Neuronal stem cell (in vitro differentiated cells): ENCODE results near the gene GAS2L2.

ENCODE experiments used
- DNase-seq: peaks from one replicate; pipeline ENCODE4 v3.0.0-alpha.2; 2013; ENCODE audit warnings: low spot score
- H2AFZ ChIP-seq: one replicate; pipeline ENCODE4 v1.6.1; 2013; ENCODE audit warnings: mild to moderate bottlenecking, low read length, inconsistent platforms
- H2AK5ac ChIP-seq: 2 replicates; pipeline ENCODE4 v1.6.1; 2013; ENCODE audit warnings: low read depth, mild to moderate bottlenecking, inconsistent platforms, low read length, moderate library complexity, mixed read lengths
- H2BK120ac ChIP-seq: 2 replicates; pipeline ENCODE4 v1.6.1; 2013; ENCODE audit warnings: low read depth, mild to moderate bottlenecking, inconsistent platforms, low read length, moderate library complexity, mixed read lengths
- H2BK12ac ChIP-seq: one replicate; pipeline ENCODE4 v1.6.1; 2013; ENCODE audit warnings: low read length, inconsistent platforms
- H2BK15ac ChIP-seq: 2 replicates; pipeline ENCODE4 v1.6.1; 2013; ENCODE audit warnings: mild to moderate bottlenecking, low read length, inconsistent platforms, mixed read lengths
- H2BK5ac ChIP-seq: one replicate; pipeline ENCODE4 v1.6.1; 2013; ENCODE audit warnings: inconsistent platforms, mild to moderate bottlenecking, low read length, moderate library complexity
- H3K14ac ChIP-seq: one replicate; pipeline ENCODE4 v1.6.1; 2013; ENCODE audit warnings: low read length, inconsistent platforms
- H3K18ac ChIP-seq: 2 replicates; pipeline ENCODE4 v1.6.1; 2013; ENCODE audit warnings: low read length, inconsistent platforms
- H3K23ac ChIP-seq: 2 replicates; pipeline ENCODE4 v1.6.1; 2013; ENCODE audit warnings: low read depth, mild to moderate bottlenecking, mixed read lengths, low read length, inconsistent platforms; ENCODE audit not compliant: poor library complexity
- H3K27ac ChIP-seq: replicated peaks from 3 replicates; pipeline ENCODE4 v1.5.1; 2013; ENCODE audit warnings: low read length, inconsistent platforms
- H3K27me3 ChIP-seq, 3 experiments: 2 replicates each; pipeline ENCODE4 v1.6.1; 2013; ENCODE audit warnings: low read length in 3 of 3, mild to moderate bottlenecking in 2 of 3, inconsistent platforms in 1 of 3, low read depth in 1 of 3, mixed read lengths in 1 of 3, moderate library complexity in 1 of 3; ENCODE audit not compliant: control insufficient read depth in 3 of 3, insufficient read depth in 3 of 3
- H3K36me3 ChIP-seq, 2 donors: replicated peaks in 1 of 2; 2 replicates each; pipeline ENCODE4 v1.6.1; 2013; ENCODE audit warnings: low read length in 2 of 2; ENCODE audit not compliant: control insufficient read depth in 2 of 2, insufficient read depth in 2 of 2
- H3K4ac ChIP-seq: 2 replicates; pipeline ENCODE4 v1.6.1; 2013; ENCODE audit warnings: inconsistent platforms, mild to moderate bottlenecking, low read length, moderate library complexity
- H3K4me1 ChIP-seq, 2 donors: 1 replicate in 1 of 2; 2 replicates in 1 of 2; pipeline ENCODE4 v1.6.1; 2013; ENCODE audit warnings: low read length in 2 of 2, low read depth in 1 of 2; ENCODE audit not compliant: control insufficient read depth in 2 of 2, insufficient read depth in 1 of 2
- H3K4me2 ChIP-seq: one replicate; pipeline ENCODE4 v1.6.1; 2013; ENCODE audit warnings: mild to moderate bottlenecking, low read length, inconsistent platforms; ENCODE audit not compliant: insufficient read depth, poor library complexity, severe bottlenecking
- H3K4me3 ChIP-seq, 2 donors: 2 replicates each; pipeline ENCODE4 v1.5.1; 2013; ENCODE audit warnings: low read length in 2 of 2, mild to moderate bottlenecking in 2 of 2, inconsistent platforms in 1 of 2, moderate library complexity in 1 of 2
- H3K79me1 ChIP-seq: one replicate; pipeline ENCODE4 v1.6.1; 2013; ENCODE audit warnings: low read depth, mild to moderate bottlenecking, inconsistent platforms, low read length, moderate library complexity
- H3K9ac ChIP-seq: one replicate; pipeline ENCODE4 v1.6.1; 2013; ENCODE audit warnings: mild to moderate bottlenecking, low read depth, low read length, inconsistent platforms; ENCODE audit not compliant: poor library complexity
- H3K9me3 ChIP-seq, 2 donors: replicated peaks in 1 of 2; 2 replicates each; pipeline versions ENCODE3 to v1.6.1; 2013; ENCODE audit warnings: low read length in 2 of 2, mild to moderate bottlenecking in 2 of 2, inconsistent platforms in 1 of 2, low read depth in 1 of 2, mixed read lengths in 1 of 2, moderate library complexity in 1 of 2; ENCODE audit not compliant: control insufficient read depth in 2 of 2, insufficient read depth in 1 of 2
- H4K8ac ChIP-seq: one replicate; pipeline ENCODE4 v1.6.1; 2013; ENCODE audit warnings: low read depth, mild to moderate bottlenecking, inconsistent platforms, low read length, moderate library complexity
- H4K91ac ChIP-seq: one replicate; pipeline ENCODE4 v1.6.1; 2013; ENCODE audit warnings: low read length, low read depth, mild to moderate bottlenecking, inconsistent platforms; ENCODE audit not compliant: poor library complexity
- WGBS, 2 donors: extraction: QIAGEN DNeasy Blood & Tissue Kit; methylation state at CpG; one replicate each; pipeline ENCODE4 v1.1.7; 2013; ENCODE audit warnings: missing lambda C conversion rate in 2 of 2, mixed read lengths in 1 of 2; ENCODE audit not compliant: insufficient read length in 2 of 2, insufficient replicate concordance in 1 of 2; ENCODE audit errors: extremely low coverage in 2 of 2; 5-methylcytosine and 5-hydroxymethylcytosine counted together

GAS2L2 gene

DNA sequence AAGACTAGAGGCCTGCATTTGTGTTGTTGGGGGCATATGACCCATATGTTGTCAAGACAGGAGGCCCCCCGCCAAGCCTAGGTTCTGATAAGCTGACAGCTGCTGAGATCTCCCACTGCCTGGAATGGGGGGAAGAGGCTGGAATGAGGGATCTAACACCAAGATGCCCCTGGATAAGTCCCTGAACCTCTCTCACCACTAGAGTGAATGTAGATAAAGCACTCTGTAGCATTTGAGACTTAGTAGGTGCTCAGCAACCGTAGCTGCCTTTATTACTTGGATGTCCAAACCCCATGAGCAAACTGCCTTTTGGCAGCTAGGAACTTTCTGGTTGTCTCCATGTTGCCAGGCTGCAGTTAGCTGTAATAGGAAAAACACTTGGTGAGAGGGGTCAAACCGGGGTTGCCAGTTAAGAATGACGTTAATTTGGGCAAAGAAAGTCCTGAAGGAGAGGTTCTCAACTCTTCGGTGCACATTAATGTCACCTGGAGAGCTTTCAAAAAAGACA, 26.0 kb downstream of the GAS2L2 start:
- no peak overlapping the region for H2BK15ac ChIP-seq
- H2BK120ac ChIP-seq = no peak overlapping the region
- no peak overlapping the region for H3K23ac ChIP-seq
- H3K14ac ChIP-seq = no peak overlapping the region
- no peak overlapping the region for H2BK5ac ChIP-seq
- no peak overlapping the region for H4K8ac ChIP-seq
- H3K79me1 ChIP-seq = no peaks in the 10 kb centered on the region
- no peak overlapping the region for H3K4me2 ChIP-seq
- no peak overlapping the region for H3K18ac ChIP-seq
- peaks cover 9 to 49% of the 10 kb centered on the region in 2 donors for H3K36me3 ChIP-seq
- H3K4me3 ChIP-seq = no peak overlapping the region
- H3K9me3 ChIP-seq = no peaks in the 10 kb centered on the region
- no peak overlapping the region for H3K4ac ChIP-seq
- H3K9ac ChIP-seq = no peak overlapping the region
- no CpG with 5 or more reads among the region's 5 CpGs for WGBS, 2 donors
- no peak overlapping the region for H3K27ac ChIP-seq
- no peak overlapping the region for H2AFZ ChIP-seq
- no peak overlapping the region for H2BK12ac ChIP-seq
- no peaks in the 10 kb centered on the region for H3K27me3 ChIP-seq
- peaks cover 5 to 14% of the 10 kb centered on the region in 2 donors for H3K4me1 ChIP-seq
- no peak for DNase-seq
- no peak overlapping the region for H4K91ac ChIP-seq
- no peak overlapping the region for H2AK5ac ChIP-seq

- H3K4me3 ChIP-seq = no peak overlapping the region
- H3K79me1 ChIP-seq = no peaks in the 10 kb centered on the region
- H2BK15ac ChIP-seq = no peak overlapping the region
- no peak overlapping the region for H2AK5ac ChIP-seq
- peaks cover 9 to 55% of the 10 kb centered on the region in 2 donors for H3K36me3 ChIP-seq
- no peak overlapping the region for H2AFZ ChIP-seq
- H3K4me1 ChIP-seq = peaks cover 5 to 14% of the 10 kb centered on the region in 2 donors
- no peak overlapping the region for H3K4ac ChIP-seq
- H3K23ac ChIP-seq = no peak overlapping the region
- no peak for DNase-seq
- H2BK120ac ChIP-seq = no peak overlapping the region
- H3K9me3 ChIP-seq = no peaks in the 10 kb centered on the region
- H3K4me2 ChIP-seq = no peak overlapping the region
- H4K8ac ChIP-seq = no peak overlapping the region
- no peak overlapping the region for H3K14ac ChIP-seq
- WGBS, 2 donors = no CpG with 5 or more reads among the region's 6 CpGs
- H3K27ac ChIP-seq = no peak overlapping the region
- no peak overlapping the region for H2BK12ac ChIP-seq
- no peak overlapping the region for H3K9ac ChIP-seq
- no peaks in the 10 kb centered on the region for H3K27me3 ChIP-seq
- H2BK5ac ChIP-seq = no peak overlapping the region
- H3K18ac ChIP-seq = no peak overlapping the region
- no peak overlapping the region for H4K91ac ChIP-seq
These were observed 26.7 kb downstream of the GAS2L2 start for GRCh38 chr17:35726127-35726952.

GRCh38 chr17:35725802-35726126, 27.3 kb downstream of the GAS2L2 start:
- Histone ChIP-seq H3K27me3 (no peaks in the 10 kb centered on the region), H2BK12ac (no peak overlapping the region), H3K18ac (no peak overlapping the region), H3K9ac (no peak overlapping the region), H2BK5ac (no peak overlapping the region), H2AK5ac (no peak overlapping the region), H3K27ac (no peak overlapping the region), H3K4ac (no peak overlapping the region), H3K4me2 (no peak overlapping the region), H3K79me1 (no peaks in the 10 kb centered on the region), H3K14ac (no peak overlapping the region), H2BK120ac (no peak overlapping the region), H3K36me3 (peaks cover 9 to 61% of the 10 kb centered on the region in 2 donors), H3K9me3 (no peaks in the 10 kb centered on the region), H3K23ac (no peak overlapping the region), H4K8ac (no peak overlapping the region), H2AFZ (no peak overlapping the region), H2BK15ac (no peak overlapping the region), H3K4me3 (no peak overlapping the region), H3K4me1 (peaks cover 0 to 11% of the 10 kb centered on the region in 2 donors), H4K91ac (no peak overlapping the region)
- no peak for DNase-seq
- no CpG with 5 or more reads among the region's 2 CpGs for WGBS, 2 donors

GRCh38 chr17:35725058-35725457, 28.0 kb downstream of the GAS2L2 start:
- H3K23ac ChIP-seq = no peak overlapping the region
- H3K79me1 ChIP-seq = no peaks in the 10 kb centered on the region
- no peak overlapping the region for H2AFZ ChIP-seq
- H3K4ac ChIP-seq = no peak overlapping the region
- H3K27ac ChIP-seq = no peak overlapping the region
- no peak overlapping the region for H3K9ac ChIP-seq
- H3K18ac ChIP-seq = no peak overlapping the region
- H3K36me3 ChIP-seq = peaks cover 9 to 64% of the 10 kb centered on the region in 2 donors
- no peaks in the 10 kb centered on the region for H3K9me3 ChIP-seq
- H2BK12ac ChIP-seq = no peak overlapping the region
- H3K4me3 ChIP-seq = no peak overlapping the region
- DNase-seq = no peak
- H2BK120ac ChIP-seq = no peak overlapping the region
- H2AK5ac ChIP-seq = no peak overlapping the region
- no peak overlapping the region for H4K91ac ChIP-seq
- no peak overlapping the region for H2BK5ac ChIP-seq
- H4K8ac ChIP-seq = no peak overlapping the region
- H3K4me2 ChIP-seq = no peak overlapping the region
- H3K4me1 ChIP-seq = peaks cover 0 to 8% of the 10 kb centered on the region in 2 donors
- H3K27me3 ChIP-seq = no peaks in the 10 kb centered on the region
- no CpG with 5 or more reads among the region's 4 CpGs for WGBS, 2 donors
- H2BK15ac ChIP-seq = no peak overlapping the region
- no peak overlapping the region for H3K14ac ChIP-seq
